Activated CD4-positive, CD25-positive, alpha-beta regulatory T cell (primary cell): ENCODE data around the gene LDHB.
"Not testable (repeated sequence)": the region's sequence is repeated elsewhere in the genome, so short reads cannot be mapped to it uniquely, and the experiment has no call there.

Source experiments
- DNase-seq, 4 experiments: peaks; one replicate each; lab custom pipeline; 2025; lab: John Stamatoyannopoulos, UW

LDHB gene

GRCh38 chr12:21657326-21658077, at the start of gene LDHB:
Gene LDHB, minus strand, starts transcription at chr12:21657842. Its CDS starts 3,171 bp downstream, at chr12:21654671.
- peak; percentile 75 to 82 (median 80) for DNase-seq

DNA sequence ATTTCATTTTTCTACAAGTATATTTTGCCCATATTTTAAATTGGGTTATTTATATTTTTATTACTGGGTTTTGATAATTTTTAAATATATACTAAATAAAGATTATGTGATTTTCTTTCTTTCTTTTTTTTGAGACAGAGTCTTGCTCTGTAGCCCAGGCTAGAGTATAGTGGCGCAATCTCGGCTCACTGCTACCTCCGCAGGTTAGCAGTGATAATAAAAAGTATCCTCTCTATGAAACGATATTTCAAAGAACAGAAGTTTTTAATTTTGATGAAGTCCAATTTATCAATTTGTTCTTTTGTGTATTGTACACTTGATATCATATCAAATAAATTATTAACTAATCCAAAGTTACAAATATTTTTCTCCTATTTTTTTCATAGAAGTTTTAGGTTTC, 47.2 kb upstream of the LDHB start:
- DNase-seq, result no peak

DNA sequence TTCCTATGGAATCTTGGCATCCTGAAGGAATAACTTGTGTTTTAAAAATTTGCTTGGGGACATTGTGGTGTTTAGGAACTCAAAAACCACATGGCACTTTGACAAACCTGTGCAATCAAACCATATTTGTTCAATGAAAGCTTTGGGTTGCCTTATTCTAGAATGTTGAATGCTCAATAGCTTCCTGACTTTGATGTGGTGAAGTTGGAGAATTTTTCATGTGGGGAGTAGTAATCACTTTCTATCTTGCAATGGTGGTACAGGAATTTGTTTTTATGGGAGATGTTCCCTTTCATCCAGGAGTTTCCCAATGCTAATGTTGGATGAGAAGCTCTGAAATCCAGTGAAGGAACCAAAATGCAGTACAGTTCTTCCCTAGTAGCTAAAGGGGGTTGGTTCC, 42.2 kb upstream of the LDHB start:
- DNase-seq, result no peak

- no peak for DNase-seq
Observed at GRCh38 chr12:21697904-21698630, 40.4 kb upstream of the LDHB start.

GRCh38 chr12:21696625-21697024, 39.0 kb upstream of the LDHB start:
- DNase-seq, result no peak

DNA sequence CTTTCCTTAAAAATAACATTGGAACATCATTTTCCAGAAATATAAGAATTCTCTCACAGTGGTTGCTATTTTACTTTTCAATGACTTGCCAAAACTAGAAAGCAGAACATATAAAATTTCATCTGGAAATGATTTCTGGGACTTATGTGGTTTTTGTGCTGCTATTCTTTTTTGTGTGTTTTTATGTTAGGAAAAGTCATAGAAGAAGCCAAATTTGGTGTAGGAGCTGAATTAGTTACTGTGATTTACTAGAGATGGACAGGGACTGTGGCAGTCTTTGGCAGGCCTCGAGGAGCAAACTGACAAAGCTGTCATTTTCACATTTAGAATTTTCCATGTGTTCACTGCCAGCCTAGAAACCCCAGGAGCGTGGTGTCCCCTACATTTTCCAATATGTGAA, 38.3 kb upstream of the LDHB start:
- no peak for DNase-seq

GRCh38 chr12:21694660-21695059, 37.0 kb upstream of the LDHB start:
- no peak for DNase-seq

GRCh38 chr12:21691515-21691914, 33.9 kb upstream of the LDHB start:
- no peak for DNase-seq

DNA sequence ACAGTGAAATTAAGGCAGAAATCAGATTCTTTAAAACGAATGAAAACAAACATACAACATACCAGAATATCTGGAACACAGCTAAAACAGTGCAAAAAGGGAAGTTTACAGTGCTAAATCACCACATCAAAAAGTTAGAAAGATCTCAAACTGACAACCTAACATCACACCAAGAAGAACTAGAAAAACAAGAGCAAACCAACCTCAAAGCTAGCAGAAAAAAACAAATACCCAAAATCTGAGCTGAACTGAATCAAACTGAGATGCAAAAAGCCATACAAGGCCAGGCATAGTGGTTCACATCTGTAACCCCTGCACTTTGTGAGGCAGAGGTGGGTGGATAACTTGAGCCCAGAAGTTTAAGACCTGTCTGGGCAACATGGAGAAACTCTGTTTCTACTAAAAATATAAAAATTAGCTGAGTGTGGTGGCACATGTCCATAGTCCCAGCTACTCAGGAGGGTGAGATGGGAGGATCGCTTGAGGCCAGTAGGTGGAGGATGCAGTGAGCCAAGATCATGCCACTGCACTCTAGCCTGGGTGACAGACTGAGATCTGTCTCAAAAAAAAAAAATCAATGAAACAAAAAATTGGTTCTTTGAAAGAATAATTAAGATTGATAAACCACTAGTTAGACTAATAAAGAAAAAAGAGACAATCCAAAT, 33.2 kb upstream of the LDHB start:
- DNase-seq, result no peak

GRCh38 chr12:21683115-21683514, 25.5 kb upstream of the LDHB start:
- no peak for DNase-seq

DNA sequence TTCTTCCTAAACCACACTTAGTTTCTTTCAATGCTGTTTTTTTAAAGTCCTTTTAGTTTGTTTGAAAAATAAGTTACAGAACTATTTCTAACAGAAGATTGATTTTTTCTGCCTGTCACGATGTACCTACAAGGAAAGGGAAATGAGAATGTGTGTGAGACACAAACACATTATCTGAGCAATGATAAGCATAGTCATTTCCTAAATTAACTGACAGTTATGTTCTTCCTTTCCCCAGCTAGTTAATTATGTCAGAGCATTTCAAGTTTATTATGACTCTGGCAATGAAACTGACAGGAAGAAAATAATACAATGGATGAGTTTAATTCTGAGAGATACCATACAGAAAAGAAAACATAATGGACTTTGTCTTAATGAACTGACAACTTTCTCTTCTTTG, 21.3 kb upstream of the LDHB start:
- DNase-seq, result no peak

- DNase-seq, result no peak
Observed at GRCh38 chr12:21677622-21678277, 20.1 kb upstream of the LDHB start.

GRCh38 chr12:21677204-21677603, 19.6 kb upstream of the LDHB start:
- no peak for DNase-seq

DNA sequence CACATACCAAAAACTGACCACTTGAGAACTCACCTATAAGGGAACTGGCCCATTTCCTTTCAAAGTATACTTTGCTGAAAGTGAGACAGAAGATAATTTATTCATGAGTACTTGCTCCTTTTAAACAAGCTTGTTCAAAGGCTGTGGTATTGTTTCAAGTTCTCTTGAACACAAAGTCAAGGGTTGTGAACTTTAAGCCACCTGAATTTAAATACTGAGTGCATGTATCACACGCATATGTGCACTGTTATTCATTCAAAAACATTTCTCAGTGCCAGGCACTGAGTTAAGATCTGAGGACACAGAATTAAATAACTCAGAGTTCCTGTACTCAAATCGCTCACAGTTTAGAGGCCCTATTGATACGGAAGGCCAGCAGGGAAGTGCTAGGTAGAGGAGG, 19.1 kb upstream of the LDHB start:
- DNase-seq, result no peak

GRCh38 chr12:21675641-21676040, 18.0 kb upstream of the LDHB start:
- no peak for DNase-seq

- DNase-seq, result no peak
Observed at GRCh38 chr12:21675096-21675495, 17.5 kb upstream of the LDHB start.

- DNase-seq, result not testable (repeated sequence)
Observed at GRCh38 chr12:21673830-21674552, 16.3 kb upstream of the LDHB start.

DNA sequence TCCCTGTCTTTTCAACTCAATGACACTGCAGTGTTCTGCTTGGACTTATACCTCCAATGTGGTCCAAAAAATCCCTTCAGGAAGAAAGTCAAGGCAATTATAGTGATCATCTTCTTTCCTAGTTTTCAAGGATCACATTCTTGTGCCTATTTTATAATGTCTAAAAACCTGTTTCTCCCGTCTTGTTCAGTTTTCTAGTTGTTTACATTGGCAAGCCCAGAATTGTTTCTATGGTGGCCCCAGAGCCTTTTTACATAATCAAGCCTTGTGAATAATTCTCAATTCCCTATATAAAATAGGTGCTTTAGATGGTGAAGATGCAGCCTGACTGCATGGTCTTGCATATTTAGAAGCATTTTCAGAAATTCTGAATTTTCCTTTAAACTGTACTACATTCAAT, 14.5 kb upstream of the LDHB start:
- no peak for DNase-seq

DNA sequence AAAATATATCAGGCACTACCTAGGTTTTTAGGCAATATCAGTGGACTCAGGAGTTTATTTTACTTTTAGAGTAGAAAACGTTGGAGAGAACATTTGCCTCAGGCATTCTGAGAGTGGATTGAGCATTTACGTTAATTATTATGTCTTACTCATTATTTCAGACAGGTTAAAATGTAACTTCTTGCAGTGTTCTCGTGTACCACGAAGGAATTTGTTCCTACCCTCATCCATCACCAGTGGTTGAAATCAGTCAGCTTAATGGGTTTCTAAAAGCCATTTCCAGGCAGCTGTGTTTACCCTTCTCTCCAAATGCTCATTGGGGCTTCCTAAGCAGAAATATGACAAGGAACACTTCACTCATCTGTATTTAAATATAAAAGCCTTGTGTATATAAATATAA, 9.1 kb upstream of the LDHB start:
- DNase-seq, result no peak

- no peak for DNase-seq
Observed at GRCh38 chr12:21665816-21666215, 8.2 kb upstream of the LDHB start.

DNA sequence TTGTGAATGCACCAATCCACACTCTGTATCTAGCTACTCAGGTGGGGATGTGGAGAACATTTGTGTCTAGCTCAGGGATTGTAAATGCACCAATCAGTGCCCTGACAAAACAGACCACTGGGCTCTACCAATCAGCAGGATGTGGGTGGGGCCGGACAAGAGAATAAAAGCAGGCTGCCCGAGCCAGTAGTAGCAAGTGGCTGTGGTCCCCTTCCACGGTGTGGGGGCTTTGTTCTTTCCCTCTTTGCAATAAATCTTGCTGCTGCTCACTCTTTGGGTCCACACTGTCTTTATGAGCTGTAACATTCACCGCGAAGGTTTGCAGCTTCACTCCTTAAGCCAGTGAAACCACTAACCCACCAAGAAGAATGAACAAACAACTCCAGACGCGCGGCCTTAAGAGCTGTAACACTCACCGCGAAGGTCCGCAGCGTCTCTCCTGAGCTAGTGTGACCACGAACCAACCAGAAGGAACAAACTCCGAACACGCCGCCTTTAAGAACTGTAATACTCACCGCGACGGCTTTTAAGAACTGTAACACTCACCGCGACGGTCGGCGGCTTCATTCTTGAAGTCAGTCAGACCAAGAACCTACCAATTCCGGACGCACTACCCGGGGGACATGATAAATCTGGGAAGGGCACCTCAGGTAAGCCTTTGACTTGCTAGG, 4.6 kb upstream of the LDHB start:
- no peak for DNase-seq
